PC-3 (cell line): ENCODE results near the gene ZC3H12A.

Source experiments
- EZH2phosphoT487 ChIP-seq: fragments of 300-600 bp; sonication (generic); IDR thresholded peaks from 2 replicates; pipeline ENCODE4 v1.6.1; 2018; ENCODE audit warnings: mild to moderate bottlenecking, antibody characterized with exemption, low read length, borderline replicate concordance
- TF ChIP-seq, protein P1 (sequence below): fragments of 300-600 bp; sonication (generic); conservative IDR thresholded peaks from 2 replicates; pipeline ENCODE4 v1.5.1; 2017; ENCODE audit warnings: antibody characterized with exemption, low read depth, mild to moderate bottlenecking, low read length

DNA sequence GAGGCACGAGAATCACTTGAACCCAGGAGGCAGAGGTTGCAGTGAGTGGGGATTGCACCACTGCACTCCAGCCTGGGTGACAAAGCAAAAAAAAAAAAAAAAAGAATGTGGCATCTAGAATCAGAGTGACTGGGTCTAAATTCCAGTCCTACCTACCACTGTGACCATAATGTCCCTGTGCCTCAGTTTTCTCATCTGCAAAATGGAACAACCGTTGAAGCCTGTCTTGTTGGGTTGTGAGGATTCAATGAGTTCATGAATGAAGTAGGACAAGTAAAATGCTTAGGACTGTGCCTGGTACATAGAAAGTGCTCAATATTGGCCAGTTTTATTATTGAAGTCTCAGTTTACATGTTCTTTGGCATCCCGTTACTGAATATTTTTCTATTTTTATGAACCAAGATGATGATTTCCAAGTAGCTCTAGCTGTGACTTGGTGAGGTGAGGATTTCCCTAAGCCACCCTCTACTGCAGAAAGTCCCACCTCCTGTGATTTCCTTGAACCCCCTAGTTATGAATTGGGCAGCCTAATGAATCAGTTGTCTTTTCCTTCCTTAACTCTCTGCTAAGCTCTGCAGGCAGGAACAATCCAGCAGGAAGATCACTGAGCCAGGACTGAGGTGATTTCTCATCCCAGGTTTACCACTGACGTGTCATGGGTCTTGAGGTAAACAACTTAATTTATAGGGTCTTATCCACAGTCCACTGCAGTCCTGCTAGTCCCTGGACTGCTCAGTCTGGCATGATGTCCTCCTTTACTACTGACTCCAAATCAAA lies 59.1 kb downstream of the ZC3H12A start:
- TF ChIP-seq, protein P1, sequence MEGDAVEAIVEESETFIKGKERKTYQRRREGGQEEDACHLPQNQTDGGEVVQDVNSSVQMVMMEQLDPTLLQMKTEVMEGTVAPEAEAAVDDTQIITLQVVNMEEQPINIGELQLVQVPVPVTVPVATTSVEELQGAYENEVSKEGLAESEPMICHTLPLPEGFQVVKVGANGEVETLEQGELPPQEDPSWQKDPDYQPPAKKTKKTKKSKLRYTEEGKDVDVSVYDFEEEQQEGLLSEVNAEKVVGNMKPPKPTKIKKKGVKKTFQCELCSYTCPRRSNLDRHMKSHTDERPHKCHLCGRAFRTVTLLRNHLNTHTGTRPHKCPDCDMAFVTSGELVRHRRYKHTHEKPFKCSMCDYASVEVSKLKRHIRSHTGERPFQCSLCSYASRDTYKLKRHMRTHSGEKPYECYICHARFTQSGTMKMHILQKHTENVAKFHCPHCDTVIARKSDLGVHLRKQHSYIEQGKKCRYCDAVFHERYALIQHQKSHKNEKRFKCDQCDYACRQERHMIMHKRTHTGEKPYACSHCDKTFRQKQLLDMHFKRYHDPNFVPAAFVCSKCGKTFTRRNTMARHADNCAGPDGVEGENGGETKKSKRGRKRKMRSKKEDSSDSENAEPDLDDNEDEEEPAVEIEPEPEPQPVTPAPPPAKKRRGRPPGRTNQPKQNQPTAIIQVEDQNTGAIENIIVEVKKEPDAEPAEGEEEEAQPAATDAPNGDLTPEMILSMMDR, result no peak
- no peak for TF ChIP-seq EZH2phosphoT487
